Measurements from ENCODE around the gene TMEM52. TPM values are rescaled to one million over a fixed set of nuclear protein-coding genes. Genes with fewer than 3 reads are reported as not detected.

Gene TMEM52
- polyA plus RNA-seq, 2 of the 4 experiments (the other 2 are of a cell fraction) = 0.36 to 0.41 TPM

GRCh38 chr1:1920608-1921458, 1.8 kb upstream of the TMEM52 start:
- H3K4me3 ChIP-seq = no peak overlapping the region
- 96% methylated on average over 14 of the region's 27 CpGs for WGBS (ENCODE audit: missing lambda C conversion rate)
- CTCF ChIA-PET = interaction anchor here (1.0 to 1.4 kb wide), 2 partner anchors 10 to 12 kb away, joined by 3 read pairs; no protein-coding TSS in a partner anchor
- POLR2A ChIA-PET = no interaction called here
- no peak overlapping the region for H3K27ac ChIP-seq
- peaks cover 10% of the 10 kb centered on the region for H3K4me1 ChIP-seq
- no peak for DNase-seq (ENCODE audit: low read depth in 1 of 2, low spot score in 1 of 2)
- no peak overlapping the region for H3K4me2 ChIP-seq
- H3K9me3 ChIP-seq = no peaks in the 10 kb centered on the region
- TF ChIP-seq USF2 (IDR thresholded peaks at IDR 0.05) (no peak), POLR2AphosphoS2 (conservative IDR thresholded peaks at IDR 0.05; ENCODE audit: low read length) (no peak), PHF8 (IDR thresholded peaks at IDR 0.05; ENCODE audit: borderline replicate concordance, low read depth) (no peak), ZNF302 (CRISPR knock-in tag; IDR thresholded peaks at IDR 0.05) (no peak), BHLHE40 (IDR thresholded peaks at IDR 0.05; ENCODE audit: low read depth, low read length) (no peak), NFE2L2 (conservative IDR thresholded peaks at IDR 0.05; ENCODE audit: low read length) (no peak), KDM1A (IDR thresholded peaks at IDR 0.05; ENCODE audit: low read depth) (no peak), RAD21 (conservative IDR thresholded peaks at IDR 0.05 in 1 of 2, IDR thresholded peaks at IDR 0.05 in 1 of 2) (no peak), HOXB5 (CRISPR knock-in tag; IDR thresholded peaks at IDR 0.05) (no peak), POLR2A (IDR thresholded peaks at IDR 0.05; ENCODE audit: low read length) (no peak), PBX3 (IDR thresholded peaks at IDR 0.05) (no peak), CTCF (IDR thresholded peaks at IDR 0.05) (no peak), ZC3H11A (IDR thresholded peaks at IDR 0.05) (no peak), HEYL (CRISPR knock-in tag; IDR thresholded peaks at IDR 0.05) (no peak), CHD4 (IDR thresholded peaks at IDR 0.05; ENCODE audit: borderline replicate concordance) (no peak)
- no peak for ATAC-seq
- no peak for FAIRE-seq

- H3K4me1 ChIP-seq = peaks cover 10% of the 10 kb centered on the region
- H3K4me3 ChIP-seq = peak overlapping the region; percentile 60
- no peaks in the 10 kb centered on the region for H3K9me3 ChIP-seq
- ATAC-seq (no peak), FAIRE-seq (no peak), DNase-seq (ENCODE audit: low read depth in 1 of 2, low spot score in 1 of 2) (no peak)
- POLR2A ChIA-PET = interaction anchor here (1.1 kb wide), 1 partner anchor 11 kb away, joined by 6 read pairs; no protein-coding TSS in a partner anchor
- CTCF ChIA-PET = interaction anchor here (1.0 to 1.4 kb wide), 2 partner anchors 10 to 11 kb away, joined by 3 read pairs; no protein-coding TSS in a partner anchor
- WGBS (ENCODE audit: missing lambda C conversion rate) = 57% methylated on average over 2 of the region's 6 CpGs
- H3K27ac ChIP-seq = peak overlapping the region; percentile 73 to 84
- peak overlapping the region; percentile 86 for H3K4me2 ChIP-seq
- no peak for TF ChIP-seq NFE2L2 (conservative IDR thresholded peaks at IDR 0.05; ENCODE audit: low read length)
- TF ChIP-seq HMGXB4 (CRISPR knock-in tag; IDR thresholded peaks at IDR 0.05; ENCODE audit: borderline replicate concordance) = no peak
- no peak for TF ChIP-seq ZNF302 (CRISPR knock-in tag; IDR thresholded peaks at IDR 0.05)
- no peak for TF ChIP-seq REST (IDR thresholded peaks at IDR 0.05)
- no peak for TF ChIP-seq ZSCAN20 (CRISPR knock-in tag; IDR thresholded peaks at IDR 0.05)
- no peak for TF ChIP-seq MAFK (IDR thresholded peaks at IDR 0.05; ENCODE audit: partially characterized antibody)
- no peak for TF ChIP-seq RAD21 (conservative IDR thresholded peaks at IDR 0.05 in 1 of 2, IDR thresholded peaks at IDR 0.05 in 1 of 2)
- TF ChIP-seq HDAC2 (IDR thresholded peaks at IDR 0.05) = no peak
- TF ChIP-seq FOSB (CRISPR knock-in tag; IDR thresholded peaks at IDR 0.05) = no peak
- no peak for TF ChIP-seq HOXB13 (CRISPR knock-in tag; IDR thresholded peaks at IDR 0.05; ENCODE audit: low read depth)
- no peak for TF ChIP-seq SMC3 (IDR thresholded peaks at IDR 0.05)
- no peak for TF ChIP-seq TFCP2L1 (CRISPR knock-in tag; IDR thresholded peaks at IDR 0.05)
- no peak for TF ChIP-seq FOXS1 (CRISPR knock-in tag; IDR thresholded peaks at IDR 0.05)
- TF ChIP-seq ESRRA (IDR thresholded peaks at IDR 0.05; ENCODE audit: borderline replicate concordance, low read length) = no peak
These were observed 1.1 kb upstream of the TMEM52 start for GRCh38 chr1:1920057-1920607.
